H1 (cell line): ENCODE data around the gene FOXF1. TPM values are rescaled to one million over a fixed set of nuclear protein-coding genes. Genes with fewer than 3 reads are reported as not detected.

ENCODE experiments used
- CTCF ChIA-PET: fragments of 300-600 bp; sonication (Branson Sonifier 250); formaldehyde crosslinking; loops from one replicate; lab custom pipeline; 2021; ENCODE audit not compliant: partially characterized antibody; lab: Charles Lee
- POLR2A ChIA-PET: fragments of 300-600 bp; sonication (Branson Sonifier 250); formaldehyde crosslinking; loops from one replicate; lab custom pipeline; 2021; ENCODE audit warnings: inconsistent platforms; ENCODE audit not compliant: partially characterized antibody; lab: Charles Lee
- DNase-seq, 2 experiments: peaks; one replicate each; pipeline versions ENCODE4 v3.0.0 to v3.0.0-alpha.2; 2010 to 2022; ENCODE audit warnings: low spot score in 2 of 2, low read depth in 1 of 2, mixed read lengths in 1 of 2
- FAIRE-seq: peaks from 2 replicates; lab custom pipeline; 2011; peaks lifted over from hg19 to GRCh38; lab: Jason Lieb, UNC
- H2AFZ ChIP-seq: 2 replicates; pipeline ENCODE4 v1.8.1; 2012; ENCODE audit warnings: low read length, inconsistent platforms
- H2AK5ac ChIP-seq: 2 replicates; pipeline ENCODE4 v1.6.1; 2013; ENCODE audit warnings: low read depth, low read length
- H2BK120ac ChIP-seq: replicated peaks from 2 replicates; pipeline ENCODE3; 2013; ENCODE audit warnings: low read depth, low read length, inconsistent platforms
- H2BK12ac ChIP-seq: 2 replicates; pipeline ENCODE4 v1.6.1; 2013; ENCODE audit warnings: low read depth, low read length
- H2BK15ac ChIP-seq: 2 replicates; pipeline ENCODE4 v1.6.1; 2013; ENCODE audit warnings: low read length
- H2BK20ac ChIP-seq: 2 replicates; pipeline ENCODE4 v1.6.1; 2013; ENCODE audit warnings: low read length
- H2BK5ac ChIP-seq: 2 replicates; pipeline ENCODE4 v1.6.1; 2013; ENCODE audit warnings: low read depth, low read length
- H3K14ac ChIP-seq: 2 replicates; pipeline ENCODE4 v1.6.1; 2013; ENCODE audit warnings: inconsistent platforms; ENCODE audit not compliant: insufficient read length
- H3K18ac ChIP-seq: 2 replicates; pipeline ENCODE4 v1.6.1; 2013; ENCODE audit warnings: low read length; ENCODE audit errors: extremely low read depth
- H3K23ac ChIP-seq: 2 replicates; pipeline ENCODE4 v1.6.1; 2013; ENCODE audit warnings: inconsistent platforms; ENCODE audit not compliant: insufficient read length
- H3K23me2 ChIP-seq: 2 replicates; pipeline ENCODE4 v1.6.1; 2013; ENCODE audit warnings: low read depth, low read length
- H3K27ac ChIP-seq: 2 replicates; pipeline ENCODE4 v1.6.1; 2011; ENCODE audit warnings: low read depth, low read length, inconsistent platforms
- H3K27me3 ChIP-seq, 4 experiments: replicated peaks in 1 of 4; 1 replicate in 1 of 4; 2 replicates in 3 of 4; pipeline versions ENCODE4 v1.6.1 to v1.8.1; 2011 to 2013; ENCODE audit warnings: low read length in 3 of 4, mild to moderate bottlenecking in 3 of 4, inconsistent platforms in 2 of 4, mixed read lengths in 2 of 4, moderate library complexity in 1 of 4; ENCODE audit not compliant: control insufficient read depth in 3 of 4, insufficient read depth in 3 of 4; ENCODE audit errors: extremely low read depth in 1 of 4
- H3K36me3 ChIP-seq, 4 experiments: 2 replicates each; pipeline versions ENCODE4 v1.6.1 to v1.8.1; 2011 to 2013; ENCODE audit warnings: mild to moderate bottlenecking in 4 of 4, low read length in 3 of 4, moderate library complexity in 2 of 4, control low read depth in 1 of 4, inconsistent platforms in 1 of 4; ENCODE audit not compliant: insufficient read depth in 4 of 4, control insufficient read depth in 2 of 4
- H3K4ac ChIP-seq: replicated peaks from 2 replicates; pipeline ENCODE3; 2013; ENCODE audit warnings: low read length, low read depth, mixed read lengths, inconsistent platforms; ENCODE audit not compliant: insufficient read length
- H3K4me1 ChIP-seq, 4 experiments: replicated peaks in 1 of 4; 1 replicate in 1 of 4; 2 replicates in 3 of 4; pipeline versions ENCODE4 v1.6.1 to v1.8.1; 2011 to 2013; ENCODE audit warnings: low read length in 3 of 4, inconsistent platforms in 2 of 4, mixed read lengths in 1 of 4; ENCODE audit not compliant: insufficient read depth in 4 of 4, control insufficient read depth in 3 of 4
- H3K4me2 ChIP-seq, 2 experiments: 2 replicates each; pipeline versions ENCODE4 v1.6.1 to v1.8.1; 2011 to 2013; ENCODE audit warnings: low read depth in 2 of 2, low read length in 2 of 2, control low read depth in 1 of 2, inconsistent platforms in 1 of 2, mild to moderate bottlenecking in 1 of 2; ENCODE audit not compliant: insufficient read depth in 1 of 2
- H3K4me3 ChIP-seq, 4 experiments: fragments of 200-600, 300-600 bp in 1 of 4; sonication (generic), shearing (Covaris generic), sonication (Bioruptor Twin) in 1 of 4; 2 replicates each; pipeline versions ENCODE4 v1.5.1 to v1.8.1; 2011 to 2016; ENCODE audit warnings: low read length in 4 of 4, low read depth in 3 of 4, control low read depth in 2 of 4, inconsistent platforms in 2 of 4, mild to moderate bottlenecking in 2 of 4, mixed read lengths in 1 of 4, moderate library complexity in 1 of 4; ENCODE audit not compliant: insufficient read depth in 2 of 4; ENCODE audit errors: extremely low read depth in 1 of 4
- H3K56ac ChIP-seq: replicated peaks from 2 replicates; pipeline ENCODE3; 2013; ENCODE audit warnings: low read depth, mild to moderate bottlenecking, mixed read lengths, low read length, inconsistent platforms; ENCODE audit not compliant: insufficient read length
- H3K79me1 ChIP-seq: 2 replicates; pipeline ENCODE4 v1.6.1; 2013; ENCODE audit warnings: low read depth, low read length, control low read depth
- H3K79me2 ChIP-seq, 2 experiments: 2 replicates each; pipeline versions ENCODE4 v1.6.1 to v1.8.1; 2012 to 2013; ENCODE audit warnings: low read length in 2 of 2, mild to moderate bottlenecking in 2 of 2, inconsistent platforms in 1 of 2; ENCODE audit not compliant: insufficient read depth in 2 of 2, control insufficient read depth in 1 of 2
- H3K9ac ChIP-seq, 4 experiments: replicated peaks in 1 of 4; 1 replicate in 1 of 4; 2 replicates in 3 of 4; pipeline versions ENCODE4 v1.6.1 to v1.8.1; 2011 to 2013; ENCODE audit warnings: low read depth in 3 of 4, low read length in 3 of 4, control low read depth in 2 of 4, mild to moderate bottlenecking in 2 of 4, moderate library complexity in 2 of 4, inconsistent platforms in 1 of 4; ENCODE audit errors: extremely low read depth in 1 of 4
- H3K9me3 ChIP-seq, 2 experiments: 2 replicates each; pipeline versions ENCODE4 v1.6.1 to v1.8.1; 2012 to 2013; ENCODE audit warnings: mild to moderate bottlenecking in 2 of 2, moderate library complexity in 2 of 2, control low read depth in 1 of 2, inconsistent platforms in 1 of 2, low read depth in 1 of 2, low read length in 1 of 2, mixed read lengths in 1 of 2; ENCODE audit not compliant: insufficient read depth in 2 of 2
- H4K20me1 ChIP-seq, 2 experiments: replicated peaks in 1 of 2; 2 replicates each; pipeline versions ENCODE3 to v1.8.1; 2011 to 2013; ENCODE audit warnings: inconsistent platforms in 2 of 2, low read length in 2 of 2, mild to moderate bottlenecking in 1 of 2; ENCODE audit not compliant: insufficient read depth in 2 of 2, control insufficient read depth in 1 of 2
- H4K5ac ChIP-seq: 2 replicates; pipeline ENCODE4 v1.6.1; 2013; ENCODE audit warnings: low read length, low read depth, mixed read lengths, inconsistent platforms; ENCODE audit not compliant: insufficient read length
- H4K8ac ChIP-seq: 2 replicates; pipeline ENCODE4 v1.8.0; 2013; ENCODE audit warnings: mild to moderate bottlenecking, moderate library complexity, low read length, inconsistent platforms; ENCODE audit not compliant: insufficient read depth; ENCODE audit errors: extremely low read depth
- H4K91ac ChIP-seq: replicated peaks from 2 replicates; pipeline ENCODE3; 2013; ENCODE audit warnings: low read length, mixed read lengths, inconsistent platforms; ENCODE audit not compliant: insufficient read length
- ASH2L ChIP-seq: fragments of 200-600, 300-600 bp; sonication (generic); IDR thresholded peaks from one replicate; pipeline ENCODE4 v1.7.1; 2017; ENCODE audit warnings: low read length
- ATF2 ChIP-seq: IDR thresholded peaks from 2 replicates; pipeline ENCODE4 v1.6.1; 2012; ENCODE audit warnings: low read length, inconsistent platforms
- CBX5 ChIP-seq: fragments of 300-800, 300-1000 bp; sonication (generic); IDR thresholded peaks from 2 replicates; pipeline ENCODE4 v1.7.1; 2016; ENCODE audit warnings: antibody characterized with exemption, low read length, low read depth
- HDAC2 ChIP-seq, 2 experiments: fragments of 300-600 bp in 1 of 2; sonication (generic) in 1 of 2; IDR thresholded peaks; 2 replicates each; pipeline ENCODE4 v1.6.1; 2011 to 2012; ENCODE audit warnings: low read depth in 2 of 2, low read length in 2 of 2, mild to moderate bottlenecking in 2 of 2, moderate library complexity in 2 of 2, borderline replicate concordance in 1 of 2, inconsistent platforms in 1 of 2
- HDAC6 ChIP-seq: IDR thresholded peaks from one replicate; pipeline ENCODE4 v1.7.1; 2012; ENCODE audit warnings: low read depth, mild to moderate bottlenecking, inconsistent platforms, low read length, moderate library complexity
- MAFK ChIP-seq: IDR thresholded peaks from 2 replicates; pipeline ENCODE4 v1.6.1; 2012; ENCODE audit warnings: low read depth, mild to moderate bottlenecking, improper control_type of control experiment, low read length
- POLR2AphosphoS5 ChIP-seq: IDR thresholded peaks from 2 replicates; pipeline ENCODE4 v1.6.1; 2011; ENCODE audit warnings: low read depth, low read length
- POU5F1 ChIP-seq: IDR thresholded peaks from 2 replicates; pipeline ENCODE4 v1.6.1; 2011; ENCODE audit warnings: low read depth, mild to moderate bottlenecking, low read length, moderate library complexity
- TCF12 ChIP-seq: IDR thresholded peaks from 2 replicates; pipeline ENCODE4 v1.6.1; 2011; ENCODE audit warnings: low read depth, mild to moderate bottlenecking, low read length
- YY1 ChIP-seq: IDR thresholded peaks from 2 replicates; pipeline ENCODE4 v1.6.1; 2011; ENCODE audit warnings: low read depth, mild to moderate bottlenecking, low read length
- ZNF274 ChIP-seq: IDR thresholded peaks from 2 replicates; pipeline ENCODE4 v1.7.0; 2012; ENCODE audit warnings: low read length, borderline replicate concordance; ENCODE audit errors: extremely low read depth
- WGBS, 2 experiments: shearing (Covaris generic) in 1 of 2; methylation state at CpG; one replicate each; pipeline versions ENCODE4 v1.1.6 to v1.1.7; 2013 to 2015; ENCODE audit warnings: low lambda C conversion rate in 2 of 2, mixed read lengths in 2 of 2, inconsistent platforms in 1 of 2, low coverage in 1 of 2, missing lambda C conversion rate in 1 of 2; ENCODE audit not compliant: insufficient replicate concordance in 2 of 2, insufficient coverage in 1 of 2, insufficient read length in 1 of 2; ENCODE audit errors: extremely low coverage in 1 of 2, missing lambda C conversion rate in 1 of 2; 5-methylcytosine and 5-hydroxymethylcytosine counted together
- polyA plus RNA-seq, 7 experiments: library from polyadenylated mRNA; depleted of rRNA in 3 of 7; stranded (reverse) in 5 of 7; unstranded in 2 of 7; fragments of >200 nt in 5 of 7; fragments of 200-250 nt in 2 of 7; gene quantifications; 1 replicate in 5 of 7; 2 replicates in 1 of 7; 4 replicates in 1 of 7; pipeline versions ENCODE4 v1.2.1 to v1.2.3, GENCODE V29; 2011 to 2013; ENCODE audit warnings: missing spikeins in 2 of 7, mixed read lengths in 2 of 7
- total RNA-seq: library from RNA; stranded (reverse); fragmentation: NEBNext Ultra II Directional; extraction: Animal tissue kit (Norgen Biotek cat#: 25700); gene quantifications from 2 replicates; pipeline ENCODE4 v1.2.1, GENCODE V29; 2021

Gene FOXF1
- total and polyA plus RNA-seq, 2 of the 8 experiments (the other 6 are each of a cell fraction or from before 2014, with no cell fraction given), result 0.02 TPM; not detected in 1

- Histone ChIP-seq H2BK20ac (no peak overlapping the region), H2BK15ac (no peak overlapping the region), H2AK5ac (no peak overlapping the region), H4K8ac (no peak overlapping the region; the same call in 1 of the 2 replicates), H3K9me3 (peaks cover 6% of the 10 kb centered on the region in 2 experiments), H2BK5ac (no peak overlapping the region), H4K20me1 (peaks cover 0 to 5% of the 10 kb centered on the region in 2 experiments), H3K79me2 (no peaks in the 10 kb centered on the region), H3K79me1 (no peaks in the 10 kb centered on the region), H3K4me1 (no peaks in the 10 kb centered on the region), H4K5ac (no peak overlapping the region), H2AFZ (no peak overlapping the region), H3K27ac (no peak overlapping the region), H2BK120ac (no peak overlapping the region), H3K23ac (no peak overlapping the region), H3K36me3 (no peaks in the 10 kb centered on the region), H3K27me3 (no peaks in the 10 kb centered on the region; a peak in 1 of 7 replicates), H4K91ac (no peak overlapping the region), H3K18ac (no peak overlapping the region), H2BK12ac (no peak overlapping the region), H3K23me2 (peaks cover 11% of the 10 kb centered on the region; the same call in 1 of the 2 replicates), H3K4me3 (no peak overlapping the region), H3K56ac (no peak overlapping the region), H3K14ac (no peak overlapping the region), H3K9ac (no peak overlapping the region), H3K4me2 (no peak overlapping the region), H3K4ac (no peak overlapping the region)
- 97% methylated on average over 17 of the region's 17 CpGs; no CpG with 5 or more reads in 1 of the 2 experiments for WGBS, 2 experiments
- ChIA-PET POLR2A (no interaction called here), CTCF (interaction anchor here (1.0 kb wide), 1 partner anchor 10 kb away, joined by 3 read pairs; no protein-coding TSS in a partner anchor)
- no peak for DNase-seq
- FAIRE-seq, result no peak
- no peak for TF ChIP-seq ATF2
- no peak for TF ChIP-seq MAFK
- TF ChIP-seq YY1, result no peak
- TF ChIP-seq POLR2AphosphoS5, result no peak
- no peak for TF ChIP-seq HDAC2 (IDR thresholded peaks at IDR 0.05; ENCODE audit: borderline replicate concordance in 1 of 2, low read depth in 2 of 2, low read length in 2 of 2)
- no peak for TF ChIP-seq ASH2L
- no peak for TF ChIP-seq TCF12
- no peak for TF ChIP-seq CBX5
- TF ChIP-seq POU5F1, result no peak
- no peak for TF ChIP-seq ZNF274
- TF ChIP-seq HDAC6, result no peak
Measured at GRCh38 chr16:86462334-86463084, 47.8 kb upstream of the FOXF1 start.
